SU-DHL-6 (cell line): ENCODE results near the gene WIPI1.

Source experiments
- H2AFZ ChIP-seq: fragments of 200-600 bp; sonication (generic); 2 replicates; pipeline ENCODE4 v1.6.1; 2014; ENCODE audit warnings: low read depth, mild to moderate bottlenecking, moderate library complexity, mixed read lengths, antibody characterized with exemption, low read length; ENCODE audit not compliant: severe bottlenecking
- H3F3A ChIP-seq: fragments of 200-600 bp; shearing (Covaris generic); 2 replicates; pipeline ENCODE4 v1.6.0; 2016; ENCODE audit warnings: antibody characterized with exemption, mild to moderate bottlenecking; ENCODE audit not compliant: insufficient read depth
- H3K27ac ChIP-seq: fragments of 200-600 bp; sonication (generic); 2 replicates; pipeline ENCODE4 v1.5.1; 2016; ENCODE audit warnings: low read depth, mild to moderate bottlenecking, low read length, moderate library complexity, mixed read lengths
- H3K27me3 ChIP-seq: fragments of 200-600 bp; sonication (generic), shearing (Covaris generic); 2 replicates; pipeline ENCODE4 v1.6.0; 2014; ENCODE audit warnings: mild to moderate bottlenecking, low read length
- H3K36me3 ChIP-seq: fragments of 200-600 bp; sonication (generic); 2 replicates; pipeline ENCODE4 v1.6.1; 2014; ENCODE audit warnings: mild to moderate bottlenecking, low read length, mixed read lengths
- H3K4me2 ChIP-seq: fragments of 300-600, 200-600 bp; shearing (Covaris generic), sonication (generic); 2 replicates; pipeline ENCODE4 v1.6.0; 2014; ENCODE audit warnings: low read length, low read depth, mild to moderate bottlenecking; ENCODE audit not compliant: poor library complexity, severe bottlenecking
- H3K4me3 ChIP-seq: fragments of 200-600 bp; sonication (generic); 2 replicates; pipeline ENCODE4 v1.5.1; 2014; ENCODE audit warnings: antibody characterized with exemption, low read length, mild to moderate bottlenecking, mixed read lengths; ENCODE audit not compliant: insufficient read depth, poor library complexity, severe bottlenecking
- H3K79me2 ChIP-seq: fragments of 200-600 bp; sonication (generic); 2 replicates; pipeline ENCODE4 v1.6.1; 2014; ENCODE audit warnings: mild to moderate bottlenecking, low read length, moderate library complexity; ENCODE audit not compliant: insufficient read depth
- H3K9ac ChIP-seq: fragments of 200-600 bp; sonication (generic); 2 replicates; pipeline ENCODE4 v1.7.0; 2014; ENCODE audit warnings: mild to moderate bottlenecking, low read length
- H3K9me2 ChIP-seq: fragments of 200-600 bp; sonication (generic); replicated peaks from 2 replicates; pipeline ENCODE4 v1.6.1; 2014; ENCODE audit warnings: low read length; ENCODE audit not compliant: insufficient read depth
- H3K9me3 ChIP-seq: fragments of 200-600 bp; sonication (generic); 2 replicates; pipeline ENCODE4 v1.6.1; 2014; ENCODE audit warnings: low read length, mixed read lengths; ENCODE audit not compliant: insufficient read depth
- H4K20me1 ChIP-seq: fragments of 200-600 bp; sonication (generic); 2 replicates; pipeline ENCODE4 v1.6.1; 2014; ENCODE audit warnings: low read depth, mild to moderate bottlenecking, antibody characterized with exemption, low read length, moderate library complexity, mixed read lengths
- CTCF ChIP-seq: fragments of 200-600 bp; sonication (generic); IDR thresholded peaks from one replicate; pipeline ENCODE4 v1.5.1; 2017; ENCODE audit warnings: antibody characterized with exemption, mild to moderate bottlenecking, low read length, moderate library complexity; ENCODE audit not compliant: insufficient read depth, poor library complexity, severe bottlenecking
- EZH2phosphoT487 ChIP-seq: fragments of 200-600 bp; sonication (generic), shearing (Covaris generic); conservative IDR thresholded peaks from 2 replicates; pipeline ENCODE4 v1.6.1; 2018; ENCODE audit warnings: mild to moderate bottlenecking, antibody characterized with exemption, low read length, moderate library complexity, mixed read lengths

The WIPI1 gene

DNA sequence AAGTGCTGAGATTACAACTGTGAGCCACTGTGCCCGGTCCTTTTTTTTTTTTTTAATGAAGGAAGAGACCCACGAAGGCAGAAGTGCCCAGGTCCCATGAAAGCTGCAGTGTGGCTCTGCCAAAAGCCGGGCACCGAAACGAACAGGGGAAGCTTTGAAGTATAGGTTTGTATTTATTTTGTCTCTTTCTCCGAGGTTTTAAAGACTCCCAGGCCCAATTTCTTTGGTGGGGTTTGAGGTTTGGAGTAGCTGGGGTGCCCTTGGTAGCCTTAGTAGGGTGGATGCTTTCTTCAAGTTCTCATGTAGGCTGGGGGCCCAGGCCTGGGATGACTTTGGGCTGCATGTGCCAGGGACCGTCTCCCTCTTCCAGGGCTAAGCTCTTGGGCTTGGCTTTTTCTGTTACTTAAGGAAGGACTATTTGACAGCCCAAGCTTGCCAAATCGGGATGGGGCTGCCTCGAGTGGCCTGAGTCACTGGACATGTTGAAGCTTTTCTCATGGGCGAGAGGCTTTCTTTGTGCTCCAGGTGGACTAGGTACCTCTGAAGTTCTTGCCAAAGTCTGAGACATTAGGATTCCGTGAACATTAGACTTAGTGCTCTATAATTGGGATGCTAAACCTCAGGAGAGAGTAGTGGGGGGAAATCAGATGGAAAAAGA, 66.3 kb downstream of the WIPI1 start:
- H3K4me3 ChIP-seq, result no peak overlapping the region
- no peaks in the 10 kb centered on the region for H4K20me1 ChIP-seq
- no peak overlapping the region for H2AFZ ChIP-seq
- H3K4me2 ChIP-seq, result no peak overlapping the region
- no peaks in the 10 kb centered on the region for H3K36me3 ChIP-seq
- H3K9me3 ChIP-seq, result no peaks in the 10 kb centered on the region
- no peaks in the 10 kb centered on the region for H3K9me2 ChIP-seq
- H3K27ac ChIP-seq, result no peak overlapping the region
- no peak overlapping the region for H3K9ac ChIP-seq
- H3F3A ChIP-seq, result no peaks in the 10 kb centered on the region
- H3K27me3 ChIP-seq, result no peaks in the 10 kb centered on the region
- TF ChIP-seq CTCF (no peak), EZH2phosphoT487 (no peak)
- H3K79me2 ChIP-seq, result no peaks in the 10 kb centered on the region

DNA sequence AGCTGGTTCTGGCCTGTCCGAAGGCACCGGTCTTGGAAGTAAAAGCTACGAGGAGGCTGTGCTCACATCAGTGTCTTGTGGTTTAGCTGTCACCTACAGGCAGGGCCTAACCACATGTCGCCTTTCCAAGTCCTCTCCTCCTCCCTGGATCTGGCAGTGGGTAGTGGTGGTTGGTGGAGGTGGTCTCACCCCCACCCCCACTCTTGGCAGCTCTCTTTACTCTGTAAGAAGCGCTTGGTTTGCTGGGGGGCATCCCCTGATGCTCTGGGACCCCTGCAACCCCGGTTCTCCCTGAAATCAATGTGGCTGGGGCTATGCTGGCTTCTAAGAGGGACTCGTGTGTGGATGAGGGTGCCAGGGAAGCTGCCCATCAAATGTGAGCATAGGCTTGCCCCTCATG, 68.3 kb downstream of the WIPI1 start:
- no peak overlapping the region for H3K27ac ChIP-seq
- H3K4me2 ChIP-seq, result no peak overlapping the region
- no peaks in the 10 kb centered on the region for H3K27me3 ChIP-seq
- TF ChIP-seq EZH2phosphoT487 (no peak), CTCF (no peak)
- H3K9me3 ChIP-seq, result no peaks in the 10 kb centered on the region
- H4K20me1 ChIP-seq, result no peaks in the 10 kb centered on the region
- no peak overlapping the region for H2AFZ ChIP-seq
- no peaks in the 10 kb centered on the region for H3K36me3 ChIP-seq
- no peak overlapping the region for H3K9ac ChIP-seq
- no peaks in the 10 kb centered on the region for H3F3A ChIP-seq
- no peaks in the 10 kb centered on the region for H3K9me2 ChIP-seq
- H3K79me2 ChIP-seq, result no peaks in the 10 kb centered on the region
- H3K4me3 ChIP-seq, result no peak overlapping the region

DNA sequence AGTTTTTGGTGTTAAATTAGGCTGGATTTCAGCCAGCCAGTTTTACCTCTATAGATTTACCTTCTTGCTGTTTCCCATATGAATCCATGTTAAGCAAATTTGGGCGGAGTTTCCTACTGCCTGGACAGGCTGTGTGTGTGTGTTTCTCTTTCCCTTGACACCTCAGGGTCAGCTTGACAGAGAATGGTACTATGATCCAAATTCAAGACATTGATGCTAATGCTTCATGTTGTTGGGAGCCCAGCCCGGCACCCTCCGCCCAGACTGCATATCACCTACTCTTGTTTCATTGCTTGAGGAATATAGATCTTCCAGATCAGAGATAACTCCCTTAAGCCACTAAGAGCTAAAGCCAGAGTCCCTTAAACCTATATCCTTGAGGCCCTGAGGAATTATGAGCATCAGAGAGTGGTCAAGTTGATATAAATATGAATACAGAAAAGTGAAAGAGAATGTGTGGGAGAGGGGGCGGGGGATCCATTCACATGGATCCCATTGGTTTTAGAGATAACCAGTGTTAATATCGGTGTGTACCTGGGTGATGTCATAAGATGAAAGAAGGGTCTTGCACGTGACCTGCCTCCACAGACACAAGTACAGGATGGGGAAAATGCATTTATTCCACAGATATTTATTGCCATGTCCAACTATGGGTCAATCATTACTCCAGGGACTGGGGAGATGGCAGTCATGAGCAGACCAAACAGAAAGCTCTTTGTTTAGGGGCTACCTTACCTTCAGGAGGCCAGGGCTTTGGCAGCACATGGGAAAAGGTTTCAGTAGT, 69.7 kb downstream of the WIPI1 start:
- Histone ChIP-seq H3K27me3 (no peaks in the 10 kb centered on the region), H3K4me2 (no peak overlapping the region), H3K27ac (no peak overlapping the region), H2AFZ (no peak overlapping the region), H3K9me3 (no peaks in the 10 kb centered on the region), H3F3A (no peaks in the 10 kb centered on the region), H3K36me3 (no peaks in the 10 kb centered on the region), H3K4me3 (no peak overlapping the region), H3K9ac (no peak overlapping the region), H3K79me2 (no peaks in the 10 kb centered on the region), H4K20me1 (no peaks in the 10 kb centered on the region), H3K9me2 (no peaks in the 10 kb centered on the region)
- TF ChIP-seq EZH2phosphoT487 (no peak), CTCF (no peak)
